Measurements from ENCODE around the gene FAS.

GRCh38 chr10:88943778-88944177 lies 46.8 kb upstream of the FAS start:
- TF ChIP-seq CTCF (IDR thresholded peaks at IDR 0.05) (no peak), POLR2A (IDR thresholded peaks at IDR 0.05) (no peak)

Measured in suprapubic skin (tissue), 3 donors.